GM21528 (cell line): ENCODE results near the gene ESPN.

Experiments
- ATAC-seq: cut with Tn5 transposase; IDR thresholded peaks from one replicate; pipeline ENCODE4 v1.9.1; 2021; ENCODE audit warnings: mild to moderate bottlenecking, moderate library complexity; ENCODE audit not compliant: unreplicated experiment, low FRiP score

Gene ESPN

GRCh38 chr1:6507037-6507428, 82.5 kb downstream of the ESPN start:
- no peak for ATAC-seq

- ATAC-seq = no peak
These were observed 82.9 kb downstream of the ESPN start for GRCh38 chr1:6507461-6507911.

GRCh38 chr1:6508154-6508815, 83.7 kb downstream of the ESPN start:
- ATAC-seq = no peak

- ATAC-seq = no peak
These were observed 84.2 kb downstream of the ESPN start for GRCh38 chr1:6508816-6509189.

GRCh38 chr1:6509220-6509918, 84.8 kb downstream of the ESPN start:
- no peak for ATAC-seq

- no peak for ATAC-seq
These were observed 85.3 kb downstream of the ESPN start for GRCh38 chr1:6509919-6510291.

- ATAC-seq = no peak
These were observed 85.9 kb downstream of the ESPN start for GRCh38 chr1:6510493-6510892.
